GM13976 (cell line): Measurements from ENCODE around the gene SAMD9L.

ENCODE experiments used
- DNase-seq: peaks from one replicate; pipeline ENCODE4 v3.0.0; 2012; ENCODE audit warnings: low spot score
- in situ Hi-C: fragments of 300-500 bp; cut with MboI; formaldehyde crosslinking; loops from one replicate; pipeline ENCODE4 v1.12.0; 2022; ENCODE audit warnings: low sequenced_read_pairs, mixed read lengths, inconsistent platforms; ENCODE audit not compliant: unreplicated experiment
- TF ChIP-seq, protein P1 (sequence below): IDR thresholded peaks from 2 replicates; pipeline ENCODE4 v1.5.1; 2012; ENCODE audit warnings: borderline replicate concordance, mild to moderate bottlenecking; ENCODE audit not compliant: insufficient read depth; ENCODE audit errors: extremely low read depth, missing control alignments, control extremely low read depth

Gene SAMD9L

DNA sequence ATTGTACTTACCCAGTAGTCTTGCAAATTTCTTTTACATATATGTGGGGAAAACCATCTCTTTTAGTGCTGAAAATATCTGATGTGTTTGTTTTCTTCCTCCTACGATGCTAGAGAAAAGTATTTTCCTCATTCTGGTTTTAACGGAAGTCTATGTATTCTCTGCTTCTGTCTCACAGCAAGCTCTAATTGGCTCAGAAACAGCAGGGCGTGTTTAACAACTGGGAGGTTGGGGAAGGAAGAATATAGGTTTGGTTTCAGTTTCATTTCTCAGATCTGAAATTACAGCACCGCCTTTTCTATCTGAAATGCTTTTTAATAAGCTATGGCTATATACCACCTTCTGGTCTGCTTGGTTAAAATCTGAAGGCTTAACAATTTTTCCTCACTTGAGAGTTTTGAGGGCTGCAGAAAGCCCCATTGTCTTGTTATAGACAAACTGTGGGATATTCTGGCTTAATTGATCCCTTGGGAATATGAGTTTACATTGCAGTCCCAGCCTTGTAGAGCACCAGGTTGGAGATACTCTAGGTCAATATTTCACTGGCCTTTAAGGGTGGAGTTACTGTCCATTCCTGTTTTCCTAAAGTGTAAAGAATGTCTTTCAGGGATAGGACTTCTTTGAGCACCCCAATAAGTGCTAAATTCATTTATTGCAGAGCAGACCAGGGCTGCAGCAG, 30.2 kb downstream of the SAMD9L start, which contains the start of gene SAMD9:
SAMD9 (minus strand) TSS at position 128 of the 679 bp plus-strand sequence. CDS start 11,882 bp downstream, outside the sequence.
- DNase-seq = peak; percentile 75
- in situ Hi-C loops = no loop called here
- TF ChIP-seq, protein P1, sequence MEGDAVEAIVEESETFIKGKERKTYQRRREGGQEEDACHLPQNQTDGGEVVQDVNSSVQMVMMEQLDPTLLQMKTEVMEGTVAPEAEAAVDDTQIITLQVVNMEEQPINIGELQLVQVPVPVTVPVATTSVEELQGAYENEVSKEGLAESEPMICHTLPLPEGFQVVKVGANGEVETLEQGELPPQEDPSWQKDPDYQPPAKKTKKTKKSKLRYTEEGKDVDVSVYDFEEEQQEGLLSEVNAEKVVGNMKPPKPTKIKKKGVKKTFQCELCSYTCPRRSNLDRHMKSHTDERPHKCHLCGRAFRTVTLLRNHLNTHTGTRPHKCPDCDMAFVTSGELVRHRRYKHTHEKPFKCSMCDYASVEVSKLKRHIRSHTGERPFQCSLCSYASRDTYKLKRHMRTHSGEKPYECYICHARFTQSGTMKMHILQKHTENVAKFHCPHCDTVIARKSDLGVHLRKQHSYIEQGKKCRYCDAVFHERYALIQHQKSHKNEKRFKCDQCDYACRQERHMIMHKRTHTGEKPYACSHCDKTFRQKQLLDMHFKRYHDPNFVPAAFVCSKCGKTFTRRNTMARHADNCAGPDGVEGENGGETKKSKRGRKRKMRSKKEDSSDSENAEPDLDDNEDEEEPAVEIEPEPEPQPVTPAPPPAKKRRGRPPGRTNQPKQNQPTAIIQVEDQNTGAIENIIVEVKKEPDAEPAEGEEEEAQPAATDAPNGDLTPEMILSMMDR = no peak

DNA sequence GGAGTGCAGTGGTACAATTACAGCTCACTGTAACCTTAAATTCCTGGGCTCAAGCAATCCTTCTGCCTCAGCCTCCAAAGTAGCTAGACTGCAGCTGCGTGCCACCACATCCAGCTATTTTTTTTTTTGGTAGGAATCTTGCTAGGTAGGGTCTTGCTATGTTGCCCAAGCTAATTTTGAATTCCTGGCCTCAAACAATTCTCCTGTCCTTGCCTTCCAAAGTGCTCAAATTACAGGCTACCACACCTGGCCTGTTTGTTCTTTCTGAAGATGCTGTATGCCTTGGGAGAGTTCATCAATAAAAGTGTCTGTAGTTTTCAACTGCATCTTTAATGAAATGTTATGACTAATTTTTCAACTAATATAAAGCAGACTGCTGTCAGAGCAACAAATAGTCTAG, 30.9 kb downstream of the SAMD9L start:
- in situ Hi-C loops = no loop called here
- TF ChIP-seq, protein P1 = no peak
- DNase-seq = no peak

DNA sequence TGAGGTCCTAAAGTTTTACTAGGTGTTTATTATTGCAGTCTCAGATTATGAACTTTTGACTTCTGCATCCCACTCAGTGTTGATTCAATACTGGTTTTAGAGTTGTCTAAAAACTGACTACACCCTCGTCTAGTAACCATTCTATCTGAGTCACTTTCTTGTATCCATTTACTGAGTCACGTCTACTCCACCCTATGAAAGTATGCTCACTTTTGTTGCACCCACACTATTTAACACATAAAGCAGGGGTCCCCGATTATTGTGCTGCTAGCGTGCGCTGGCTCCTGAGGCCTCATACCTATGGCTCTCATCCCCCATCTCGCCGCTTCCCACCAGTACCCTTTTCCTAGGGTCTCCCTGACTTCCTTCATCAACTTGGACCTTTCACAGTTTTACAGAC, 32.4 kb downstream of the SAMD9L start:
- in situ Hi-C loops = no loop called here
- TF ChIP-seq, protein P1 = no peak
- no peak for DNase-seq

DNA sequence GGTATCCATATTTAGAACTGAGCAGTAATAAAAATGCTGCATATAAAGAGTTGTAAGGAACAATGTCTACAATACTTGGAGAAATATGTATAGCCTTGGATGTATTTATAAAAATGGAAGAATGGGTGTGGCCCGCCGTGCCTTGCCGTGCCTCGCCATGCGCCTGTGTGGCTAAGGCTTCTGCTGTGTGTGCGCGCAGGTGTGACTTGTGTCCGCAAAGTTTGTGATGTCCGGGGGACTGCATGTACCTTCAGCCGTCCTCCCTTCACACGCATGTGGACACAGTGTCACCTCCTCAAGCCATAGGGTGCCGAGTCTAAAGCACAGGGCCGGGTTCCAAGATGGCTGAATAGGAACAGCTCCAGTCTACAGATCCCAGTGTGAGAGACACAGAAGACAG, 40.2 kb downstream of the SAMD9L start:
- in situ Hi-C loops = no loop called here
- TF ChIP-seq, protein P1 = no peak
- DNase-seq = no peak

DNA sequence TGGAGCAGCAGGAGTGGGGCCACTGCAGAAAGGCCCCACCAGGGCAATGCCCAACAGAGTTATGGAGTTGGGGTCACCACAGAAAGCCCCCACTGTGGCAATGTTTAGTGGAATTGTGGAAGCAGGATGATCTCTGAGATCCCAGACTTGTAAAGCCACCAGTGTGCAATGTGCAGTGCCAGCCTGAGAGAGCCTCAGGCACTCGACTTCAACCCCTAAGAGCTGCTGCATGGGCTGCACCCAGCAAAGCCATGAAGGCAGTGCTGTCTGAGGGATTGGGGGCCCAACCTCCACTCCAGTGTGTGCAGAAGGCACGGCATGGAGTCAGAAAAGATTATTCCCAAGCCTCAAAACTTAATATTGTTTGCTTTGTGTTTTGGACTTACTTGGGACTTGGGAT, 50.8 kb downstream of the SAMD9L start:
- TF ChIP-seq, protein P1 = no peak
- no peak for DNase-seq
- in situ Hi-C loops = no loop called here

DNA sequence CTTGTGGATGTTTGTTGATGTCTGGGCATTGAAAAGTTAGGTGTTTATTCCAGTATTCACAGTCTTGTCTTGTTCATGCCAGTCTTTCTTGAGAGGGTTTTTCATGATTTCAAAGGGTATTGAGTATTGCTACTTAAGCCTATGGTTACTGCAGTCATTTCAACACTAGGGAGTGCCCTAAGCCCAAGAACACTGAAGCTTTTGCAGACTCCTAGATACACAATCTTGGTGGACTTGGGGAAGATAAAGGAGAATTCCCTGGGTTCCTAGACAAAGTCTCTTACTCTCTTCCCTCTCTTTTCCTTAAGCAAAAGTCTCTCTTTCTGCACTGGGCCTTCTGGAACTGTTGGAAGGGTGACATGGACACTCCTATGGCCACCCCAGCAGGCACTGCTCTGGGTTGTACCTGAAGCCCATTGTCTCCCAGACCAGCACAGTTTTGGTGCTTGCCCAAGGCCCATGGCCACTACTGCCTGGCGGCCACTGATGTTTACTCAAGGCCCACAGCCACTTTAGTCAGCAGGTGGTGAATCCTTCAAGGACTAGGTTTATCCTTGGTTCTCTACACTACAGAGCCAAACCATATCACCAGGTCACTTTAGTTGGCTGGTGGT, 55.3 kb downstream of the SAMD9L start:
- TF ChIP-seq, protein P1 = no peak
- no peak for DNase-seq
- in situ Hi-C loops = no loop called here
